HepG2 (cell line): ENCODE measurements around the gene PLXNB2. TPM values are rescaled to one million over a fixed set of nuclear protein-coding genes. Genes with fewer than 3 reads are reported as not detected.

Source experiments
- EHMT2 ChIP-seq: fragments of 200-600 bp; sonication (generic); IDR thresholded peaks from 2 replicates; pipeline ENCODE4 v1.7.0; 2017; ENCODE audit warnings: antibody characterized with exemption, low read depth, low read length, borderline replicate concordance
- ESRRA ChIP-seq: sonication (generic); formaldehyde crosslinking; IDR thresholded peaks from 2 replicates; pipeline ENCODE4 v1.5.1; 2020; ENCODE audit warnings: mild to moderate bottlenecking, low read depth, missing genetic modification reagents
- GMEB1 ChIP-seq: sonication (generic); formaldehyde crosslinking; IDR thresholded peaks from 2 replicates; pipeline ENCODE4 v1.5.1; 2020; ENCODE audit warnings: missing genetic modification reagents, mild to moderate bottlenecking, borderline replicate concordance
- HNRNPL ChIP-seq: fragments of 200-400 bp; formaldehyde crosslinking; IDR thresholded peaks from 2 replicates; pipeline ENCODE4 v1.6.1; 2017; ENCODE audit warnings: mild to moderate bottlenecking, low read depth, low read length
- JUN ChIP-seq: sonication (generic); formaldehyde crosslinking; IDR thresholded peaks from 2 replicates; pipeline ENCODE4 v1.4.0; 2020; ENCODE audit warnings: mild to moderate bottlenecking, missing genetic modification reagents
- KLF12 ChIP-seq: sonication (generic); formaldehyde crosslinking; IDR thresholded peaks from 2 replicates; pipeline ENCODE4 v1.4.0; 2020; ENCODE audit warnings: missing genetic modification reagents, borderline replicate concordance
- KLF15 ChIP-seq: sonication (generic); formaldehyde crosslinking; IDR thresholded peaks from 2 replicates; pipeline ENCODE4 v1.8.1; 2023; ENCODE audit warnings: borderline replicate concordance, mild to moderate bottlenecking, inconsistent platforms, missing genetic modification reagents, mixed read lengths
- MLXIP ChIP-seq: sonication (generic); formaldehyde crosslinking; IDR thresholded peaks from 2 replicates; pipeline ENCODE4 v1.9.0; 2021; ENCODE audit warnings: missing genetic modification reagents, borderline replicate concordance
- MXD4 ChIP-seq: IDR thresholded peaks from 2 replicates; pipeline ENCODE4 v1.6.1; 2016; ENCODE audit warnings: mild to moderate bottlenecking, missing biosample characterization, missing genetic modification reagents
- SCMH1 ChIP-seq: sonication (generic); formaldehyde crosslinking; IDR thresholded peaks from 2 replicates; pipeline ENCODE4 v1.9.0; 2021; ENCODE audit warnings: missing genetic modification reagents, mild to moderate bottlenecking, borderline replicate concordance
- ZBTB14 ChIP-seq: sonication (generic); formaldehyde crosslinking; IDR thresholded peaks from 2 replicates; pipeline ENCODE4 v1.4.0; 2020; ENCODE audit warnings: missing genetic modification reagents
- ZFAT ChIP-seq: sonication (generic); formaldehyde crosslinking; conservative IDR thresholded peaks from 2 replicates; pipeline ENCODE4 v1.8.1; 2023; ENCODE audit warnings: missing genetic modification reagents, inconsistent platforms
- ZFX ChIP-seq: sonication (generic); formaldehyde crosslinking; IDR thresholded peaks from 2 replicates; pipeline ENCODE4 v1.4.0; 2020; ENCODE audit warnings: mild to moderate bottlenecking, low read depth, missing genetic modification reagents, moderate library complexity
- ZNF101 ChIP-seq: sonication (generic); formaldehyde crosslinking; IDR thresholded peaks from 2 replicates; pipeline ENCODE4 v1.4.0; 2020; ENCODE audit warnings: mild to moderate bottlenecking, low read depth, missing genetic modification reagents, borderline replicate concordance
- ZNF282 ChIP-seq: fragments of 450-650 bp; IDR thresholded peaks from 2 replicates; pipeline ENCODE4 v1.6.1; 2018; ENCODE audit not compliant: partially characterized antibody
- ZNF556 ChIP-seq: sonication (generic); formaldehyde crosslinking; IDR thresholded peaks from 2 replicates; pipeline ENCODE4 v1.4.0; 2020; ENCODE audit warnings: mild to moderate bottlenecking, missing genetic modification reagents, borderline replicate concordance
- ZNF614 ChIP-seq: IDR thresholded peaks from 2 replicates; pipeline ENCODE4 v1.6.1; 2018; ENCODE audit warnings: missing biosample characterization, missing genetic modification reagents, inconsistent platforms, borderline replicate concordance
- ZNF724P ChIP-seq: sonication (generic); formaldehyde crosslinking; IDR thresholded peaks from 2 replicates; pipeline ENCODE4 v1.8.0; 2022; ENCODE audit warnings: missing genetic modification reagents, borderline replicate concordance
- ZNF800 ChIP-seq: sonication (generic); formaldehyde crosslinking; IDR thresholded peaks from 2 replicates; pipeline ENCODE4 v1.4.0; 2020; ENCODE audit warnings: missing genetic modification reagents
- polyA plus RNA-seq, 8 experiments: library from polyadenylated mRNA; depleted of rRNA in 3 of 8; stranded (reverse) in 7 of 8; unstranded in 1 of 8; fragments of >200 nt; fragmentation: Illumina TruSeq in 4 of 8; extraction: Trizol in 4 of 8; gene quantifications; 2 replicates each; pipeline versions ENCODE4 v1.2.1 to v1.2.3, GENCODE V29; 2011 to 2016; ENCODE audit warnings: low read depth in 4 of 8, missing spikeins in 1 of 8, mixed read lengths in 1 of 8; ENCODE audit not compliant: insufficient read depth in 1 of 8
- total RNA-seq, 5 experiments: library from RNA; depleted of rRNA; stranded (reverse); fragments of >200 nt; fragmentation: Illumina TruSeq; extraction: Trizol; gene quantifications; 2 replicates each; pipeline ENCODE4 v1.2.3, GENCODE V29; 2016; ENCODE audit warnings: low read depth in 1 of 5

Gene PLXNB2
- total and polyA plus RNA-seq, 2 of the 13 experiments (the other 11 are each of a cell fraction or from before 2014, with no cell fraction given) = 32.6 to 68.9 TPM

GRCh38 chr22:50293441-50294318, 13.8 kb downstream of the PLXNB2 start (continued):
- TF ChIP-seq MLXIP (CRISPR knock-in tag) (no peak), HNRNPL (peak; percentile 100), ZBTB14 (CRISPR knock-in tag) (0 out of 2 replicates have a peak, but pooled peaks have one; percentile 34), ZFX (peak; percentile 98), KLF12 (peak; percentile 94; the same call in 1 of the 2 replicates), EHMT2 (no peak), MXD4 (CRISPR knock-in tag) (0 out of 2 replicates have a peak, but pooled peaks have one; percentile 41), ZNF800 (CRISPR knock-in tag) (peak; percentile 93), ESRRA (CRISPR knock-in tag) (peak; percentile 74), KLF15 (no peak), GMEB1 (CRISPR knock-in tag) (peak; percentile 48; the same call in 1 of the 2 replicates), ZNF556 (CRISPR knock-in tag) (peak; percentile 85; the same call in 1 of the 2 replicates), JUN (no peak), ZNF614 (CRISPR knock-in tag) (peak; percentile 61; the same call in 1 of the 2 replicates), SCMH1 (no peak), ZNF101 (CRISPR knock-in tag) (no peak), ZNF282 (no peak), ZNF724P (CRISPR knock-in tag) (0 out of 2 replicates have a peak, but pooled peaks have one; percentile 72), ZFAT (CRISPR knock-in tag) (no peak)
